Erythroblast (primary cell): ENCODE measurements around the gene NUP93.
"Not testable (repeated sequence)": the region's sequence is repeated elsewhere in the genome, so short reads cannot be mapped to it uniquely, and the experiment has no call there.

Experiments
- DNase-seq, 2 experiments: peaks; one replicate each; lab custom pipeline; 2025; lab: John Stamatoyannopoulos, UW
- GATA1 ChIP-seq: IDR thresholded peaks from 2 replicates; pipeline ENCODE4 v1.6.1; 2011; ENCODE audit warnings: low read depth, mild to moderate bottlenecking, control low read depth, low read length, moderate library complexity
- POLR2A ChIP-seq: IDR thresholded peaks from 2 replicates; pipeline ENCODE4 v1.6.1; 2011; ENCODE audit warnings: mild to moderate bottlenecking, low read length

NUP93 gene

GRCh38 chr16:56787167-56787566, 57.2 kb downstream of the NUP93 start:
- no peak for TF ChIP-seq GATA1
- TF ChIP-seq POLR2A, result no peak
- DNase-seq, result no peak

GRCh38 chr16:56788435-56788834, 58.5 kb downstream of the NUP93 start:
- no peak for DNase-seq
- TF ChIP-seq POLR2A (no peak), GATA1 (no peak)

GRCh38 chr16:56789360-56789759, 59.4 kb downstream of the NUP93 start:
- peak; percentile 18 to 40 for DNase-seq
- no peak for TF ChIP-seq GATA1
- no peak for TF ChIP-seq POLR2A

GRCh38 chr16:56792967-56793366, 63.0 kb downstream of the NUP93 start:
- TF ChIP-seq POLR2A, result no peak
- TF ChIP-seq GATA1, result no peak

GRCh38 chr16:56793492-56793891, 63.6 kb downstream of the NUP93 start:
- TF ChIP-seq POLR2A, result no peak
- no peak for TF ChIP-seq GATA1
- DNase-seq, result peak; percentile 6 to 16

More at GRCh38 chr16:56792967-56793366, 63.0 kb downstream of the NUP93 start:
- DNase-seq, result no peak

GRCh38 chr16:56795011-56795410, 65.1 kb downstream of the NUP93 start:
- TF ChIP-seq POLR2A (no peak), GATA1 (no peak)

GRCh38 chr16:56797038-56797437, 67.1 kb downstream of the NUP93 start:
- not testable (repeated sequence) for DNase-seq

More at GRCh38 chr16:56795011-56795410, 65.1 kb downstream of the NUP93 start:
- DNase-seq, result no peak

GRCh38 chr16:56797861-56798260, 67.9 kb downstream of the NUP93 start:
- DNase-seq, result no peak
- no peak for TF ChIP-seq GATA1
- TF ChIP-seq POLR2A, result no peak

- no peak for DNase-seq
- TF ChIP-seq POLR2A (no peak), GATA1 (no peak)
Measured at GRCh38 chr16:56798955-56799354, 69.0 kb downstream of the NUP93 start.

GRCh38 chr16:56800355-56800754, 70.4 kb downstream of the NUP93 start:
- TF ChIP-seq GATA1 (no peak), POLR2A (no peak)

GRCh38 chr16:56801762-56802161, 71.8 kb downstream of the NUP93 start:
- TF ChIP-seq POLR2A, result no peak
- no peak for TF ChIP-seq GATA1
- DNase-seq, result no peak

More at GRCh38 chr16:56800355-56800754, 70.4 kb downstream of the NUP93 start:
- no peak for DNase-seq

GRCh38 chr16:56807011-56807675, 77.2 kb downstream of the NUP93 start:
- no peak for DNase-seq
- TF ChIP-seq GATA1 (no peak), POLR2A (no peak)

- DNase-seq, result not testable (repeated sequence)
Measured at GRCh38 chr16:56807676-56808067, 77.7 kb downstream of the NUP93 start.

GRCh38 chr16:56810954-56811353, 81.0 kb downstream of the NUP93 start:
- no peak for TF ChIP-seq GATA1
- TF ChIP-seq POLR2A, result no peak
- DNase-seq, result no peak

- not testable (repeated sequence) for DNase-seq
Measured at GRCh38 chr16:56811602-56812001, 81.7 kb downstream of the NUP93 start.

- no peak for DNase-seq
- no peak for TF ChIP-seq GATA1
- TF ChIP-seq POLR2A, result no peak
Measured at GRCh38 chr16:56812884-56813283, 83.0 kb downstream of the NUP93 start.
